Uterus (tissue), 2 donors: ENCODE measurements around the gene TNRC6C.

Experiments
- POLR2A ChIP-seq, 2 donors: fragments of 450-650 bp; IDR thresholded peaks; one replicate each; pipeline ENCODE4 v1.6.1; 2016; ENCODE audit warnings: antibody characterized with exemption in 2 of 2, mild to moderate bottlenecking in 1 of 2, moderate library complexity in 1 of 2
- TF ChIP-seq, protein P1 (sequence below), 4 experiments: fragments of 200-600 bp in 2 of 4; fragments of 450-650 bp in 2 of 4; sonication (generic) in 2 of 4; IDR thresholded peaks; one replicate each; pipeline ENCODE4 v1.5.1; 2016 to 2019; ENCODE audit warnings: antibody characterized with exemption in 4 of 4, mild to moderate bottlenecking in 2 of 4, moderate library complexity in 1 of 4

DNA sequence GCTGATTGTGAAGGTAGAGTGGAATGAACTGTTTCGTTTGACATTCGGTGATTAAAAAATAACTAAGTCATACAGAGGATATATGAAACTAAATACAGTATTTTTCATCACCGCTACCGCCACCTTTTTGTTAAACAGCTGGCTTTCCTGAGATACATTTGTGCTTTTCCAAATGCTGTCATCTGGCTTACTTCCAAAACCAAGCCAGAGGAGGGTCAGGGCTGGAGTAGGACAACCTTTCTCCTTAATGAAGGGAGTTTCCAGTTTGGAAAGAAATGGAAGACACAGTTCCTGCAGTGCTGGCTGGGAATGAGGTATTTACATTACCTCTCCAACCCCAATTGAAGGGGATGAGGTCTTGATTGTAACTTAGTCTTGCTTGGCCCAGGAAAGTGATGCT, 3.2 kb downstream of the TNRC6C start:
- TF ChIP-seq, protein P1, sequence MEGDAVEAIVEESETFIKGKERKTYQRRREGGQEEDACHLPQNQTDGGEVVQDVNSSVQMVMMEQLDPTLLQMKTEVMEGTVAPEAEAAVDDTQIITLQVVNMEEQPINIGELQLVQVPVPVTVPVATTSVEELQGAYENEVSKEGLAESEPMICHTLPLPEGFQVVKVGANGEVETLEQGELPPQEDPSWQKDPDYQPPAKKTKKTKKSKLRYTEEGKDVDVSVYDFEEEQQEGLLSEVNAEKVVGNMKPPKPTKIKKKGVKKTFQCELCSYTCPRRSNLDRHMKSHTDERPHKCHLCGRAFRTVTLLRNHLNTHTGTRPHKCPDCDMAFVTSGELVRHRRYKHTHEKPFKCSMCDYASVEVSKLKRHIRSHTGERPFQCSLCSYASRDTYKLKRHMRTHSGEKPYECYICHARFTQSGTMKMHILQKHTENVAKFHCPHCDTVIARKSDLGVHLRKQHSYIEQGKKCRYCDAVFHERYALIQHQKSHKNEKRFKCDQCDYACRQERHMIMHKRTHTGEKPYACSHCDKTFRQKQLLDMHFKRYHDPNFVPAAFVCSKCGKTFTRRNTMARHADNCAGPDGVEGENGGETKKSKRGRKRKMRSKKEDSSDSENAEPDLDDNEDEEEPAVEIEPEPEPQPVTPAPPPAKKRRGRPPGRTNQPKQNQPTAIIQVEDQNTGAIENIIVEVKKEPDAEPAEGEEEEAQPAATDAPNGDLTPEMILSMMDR (IDR thresholded peaks at IDR 0.05) = no peak
- TF ChIP-seq POLR2A (IDR thresholded peaks at IDR 0.05) = no peak
